H1 (cell line): Measurements from ENCODE around the gene PRKCD. TPM values are rescaled to one million over a fixed set of nuclear protein-coding genes. Genes with fewer than 3 reads are reported as not detected.

ENCODE experiments used
- GABPA ChIP-seq: IDR thresholded peaks from 2 replicates; pipeline ENCODE4 v1.6.1; 2011; ENCODE audit warnings: mild to moderate bottlenecking, low read length, moderate library complexity, borderline replicate concordance; ENCODE audit not compliant: insufficient read depth
- HDAC2 ChIP-seq, 2 experiments: fragments of 300-600 bp in 1 of 2; sonication (generic) in 1 of 2; IDR thresholded peaks; 2 replicates each; pipeline ENCODE4 v1.6.1; 2011 to 2012; ENCODE audit warnings: low read depth in 2 of 2, low read length in 2 of 2, mild to moderate bottlenecking in 2 of 2, moderate library complexity in 2 of 2, borderline replicate concordance in 1 of 2, inconsistent platforms in 1 of 2
- HDAC6 ChIP-seq: IDR thresholded peaks from one replicate; pipeline ENCODE4 v1.7.1; 2012; ENCODE audit warnings: low read depth, mild to moderate bottlenecking, inconsistent platforms, low read length, moderate library complexity
- SUZ12 ChIP-seq: fragments of 200-600 bp; sonication (generic); IDR thresholded peaks from 2 replicates; pipeline ENCODE4 v1.6.1; 2012; ENCODE audit warnings: mild to moderate bottlenecking, inconsistent platforms, low read length, moderate library complexity, mixed read lengths
- polyA plus RNA-seq, 7 experiments: library from polyadenylated mRNA; depleted of rRNA in 3 of 7; stranded (reverse) in 5 of 7; unstranded in 2 of 7; fragments of >200 nt in 5 of 7; fragments of 200-250 nt in 2 of 7; gene quantifications; 1 replicate in 5 of 7; 2 replicates in 1 of 7; 4 replicates in 1 of 7; pipeline versions ENCODE4 v1.2.1 to v1.2.3, GENCODE V29; 2011 to 2013; ENCODE audit warnings: missing spikeins in 2 of 7, mixed read lengths in 2 of 7
- total RNA-seq: library from RNA; stranded (reverse); fragmentation: NEBNext Ultra II Directional; extraction: Animal tissue kit (Norgen Biotek cat#: 25700); gene quantifications from 2 replicates; pipeline ENCODE4 v1.2.1, GENCODE V29; 2021
- TF ChIP-seq, protein P1 (sequence below), 3 experiments: IDR thresholded peaks; 1 replicate in 2 of 3; 2 replicates in 1 of 3; pipeline versions ENCODE4 v1.5.1 to v1.6.1; 2011; ENCODE audit warnings: low read length in 3 of 3, mild to moderate bottlenecking in 3 of 3, inconsistent platforms in 2 of 3, low read depth in 1 of 3, moderate library complexity in 1 of 3; ENCODE audit not compliant: insufficient read depth in 1 of 3; ENCODE audit errors: control extremely low read depth in 1 of 3

The PRKCD gene
- total and polyA plus RNA-seq, 2 of the 8 experiments (the other 6 are each of a cell fraction or from before 2014, with no cell fraction given): 22.6 to 23.9 TPM

DNA sequence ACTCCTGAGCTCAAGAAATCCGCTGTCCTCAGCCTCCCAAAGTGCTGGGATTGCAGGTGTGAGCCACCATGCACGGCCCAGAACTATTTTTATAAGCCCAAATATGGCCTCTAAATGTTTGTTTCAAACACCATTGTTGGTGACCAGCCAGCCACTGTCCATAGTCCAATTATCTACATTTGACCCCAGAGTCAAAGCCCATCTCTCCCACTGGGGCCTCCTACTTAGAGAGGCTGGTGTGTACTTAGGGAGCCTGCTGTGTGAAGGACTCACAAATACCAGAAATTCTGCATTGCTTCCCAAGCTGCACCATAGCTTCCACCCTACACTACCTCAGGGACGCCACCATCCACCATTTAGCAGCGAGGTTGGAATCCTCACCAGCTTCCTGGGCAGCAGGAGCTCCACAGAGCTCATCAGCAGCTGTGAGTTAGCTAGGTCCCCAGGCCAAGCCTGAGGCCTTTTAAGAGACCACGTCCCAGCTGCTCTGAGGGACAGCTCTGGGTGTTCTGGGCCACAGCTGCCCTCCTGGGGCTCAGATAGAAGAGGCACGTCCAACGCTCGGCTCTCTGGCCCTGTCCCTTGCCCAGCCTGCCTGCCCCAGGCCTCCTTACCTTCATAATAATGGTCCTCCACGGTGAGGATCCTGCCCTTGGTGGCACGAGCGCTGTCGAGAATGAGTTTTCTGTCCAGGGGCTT, 65.3 kb downstream of the PRKCD start (continued):
- TF ChIP-seq SUZ12 (no peak), GABPA (no peak), HDAC2 (IDR thresholded peaks at IDR 0.05; ENCODE audit: borderline replicate concordance in 1 of 2, low read depth in 2 of 2, low read length in 2 of 2) (no peak), HDAC6 (no peak)
- TF ChIP-seq, protein P1, sequence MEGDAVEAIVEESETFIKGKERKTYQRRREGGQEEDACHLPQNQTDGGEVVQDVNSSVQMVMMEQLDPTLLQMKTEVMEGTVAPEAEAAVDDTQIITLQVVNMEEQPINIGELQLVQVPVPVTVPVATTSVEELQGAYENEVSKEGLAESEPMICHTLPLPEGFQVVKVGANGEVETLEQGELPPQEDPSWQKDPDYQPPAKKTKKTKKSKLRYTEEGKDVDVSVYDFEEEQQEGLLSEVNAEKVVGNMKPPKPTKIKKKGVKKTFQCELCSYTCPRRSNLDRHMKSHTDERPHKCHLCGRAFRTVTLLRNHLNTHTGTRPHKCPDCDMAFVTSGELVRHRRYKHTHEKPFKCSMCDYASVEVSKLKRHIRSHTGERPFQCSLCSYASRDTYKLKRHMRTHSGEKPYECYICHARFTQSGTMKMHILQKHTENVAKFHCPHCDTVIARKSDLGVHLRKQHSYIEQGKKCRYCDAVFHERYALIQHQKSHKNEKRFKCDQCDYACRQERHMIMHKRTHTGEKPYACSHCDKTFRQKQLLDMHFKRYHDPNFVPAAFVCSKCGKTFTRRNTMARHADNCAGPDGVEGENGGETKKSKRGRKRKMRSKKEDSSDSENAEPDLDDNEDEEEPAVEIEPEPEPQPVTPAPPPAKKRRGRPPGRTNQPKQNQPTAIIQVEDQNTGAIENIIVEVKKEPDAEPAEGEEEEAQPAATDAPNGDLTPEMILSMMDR (IDR thresholded peaks at IDR 0.05; ENCODE audit: control extremely low read depth in 1 of 3, insufficient read depth in 1 of 3, low read depth in 1 of 3, low read length in 3 of 3): no peak
